PFSK-1 (cell line): Measurements from ENCODE around the gene BAIAP3.

ENCODE experiments used
- FOXP2 ChIP-seq: optimal IDR thresholded peaks from 2 replicates; pipeline ENCODE3; 2011; ENCODE audit warnings: borderline replicate concordance, control low read depth, inconsistent platforms; ENCODE audit not compliant: insufficient read depth; ENCODE audit errors: extremely low read length, extremely low read depth
- POLR2AphosphoS5 ChIP-seq: IDR thresholded peaks from 2 replicates; pipeline ENCODE4 v1.6.1; 2012; ENCODE audit warnings: low read depth, mild to moderate bottlenecking, control low read depth, low read length, moderate library complexity
- SIN3A ChIP-seq: IDR thresholded peaks from 2 replicates; pipeline ENCODE4 v1.6.1; 2012; ENCODE audit warnings: mild to moderate bottlenecking, low read length, moderate library complexity, borderline replicate concordance; ENCODE audit not compliant: insufficient read depth
- TAF1 ChIP-seq: IDR thresholded peaks from 2 replicates; pipeline ENCODE4 v1.6.1; 2012; ENCODE audit warnings: low read length, control low read depth, borderline replicate concordance; ENCODE audit not compliant: insufficient read depth
- TF ChIP-seq, protein P1 (sequence below), 2 experiments: IDR thresholded peaks; 2 replicates each; pipeline versions ENCODE4 v1.6.1 to v1.8.0; 2011 to 2012; ENCODE audit warnings: low read depth in 2 of 2, low read length in 2 of 2, control low read depth in 1 of 2, inconsistent platforms in 1 of 2, mild to moderate bottlenecking in 1 of 2, moderate library complexity in 1 of 2; ENCODE audit not compliant: insufficient read depth in 1 of 2

DNA sequence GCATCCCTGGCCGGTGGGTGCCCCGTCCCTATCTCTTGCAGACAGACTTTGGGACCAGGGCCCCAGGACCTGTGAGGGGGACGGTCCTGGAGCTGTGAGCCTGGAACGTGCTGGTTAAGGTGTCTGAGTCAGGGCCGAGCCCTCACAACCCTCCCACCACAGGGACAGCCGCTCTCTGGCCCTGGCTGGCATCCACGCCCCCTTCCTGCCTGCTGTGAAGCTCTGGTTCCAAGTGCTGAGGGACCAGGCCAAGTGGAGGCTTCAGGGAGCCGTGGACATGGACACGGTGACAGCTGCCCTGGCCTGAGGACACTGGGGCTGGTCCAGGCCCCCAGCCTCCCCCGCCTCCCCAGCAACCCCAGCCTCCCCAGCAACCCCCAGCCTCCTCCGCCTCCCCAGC lies 11.6 kb downstream of the BAIAP3 start:
- TF ChIP-seq POLR2AphosphoS5 (no peak), TAF1 (no peak), SIN3A (no peak), FOXP2 (no peak)
- TF ChIP-seq, protein P1, sequence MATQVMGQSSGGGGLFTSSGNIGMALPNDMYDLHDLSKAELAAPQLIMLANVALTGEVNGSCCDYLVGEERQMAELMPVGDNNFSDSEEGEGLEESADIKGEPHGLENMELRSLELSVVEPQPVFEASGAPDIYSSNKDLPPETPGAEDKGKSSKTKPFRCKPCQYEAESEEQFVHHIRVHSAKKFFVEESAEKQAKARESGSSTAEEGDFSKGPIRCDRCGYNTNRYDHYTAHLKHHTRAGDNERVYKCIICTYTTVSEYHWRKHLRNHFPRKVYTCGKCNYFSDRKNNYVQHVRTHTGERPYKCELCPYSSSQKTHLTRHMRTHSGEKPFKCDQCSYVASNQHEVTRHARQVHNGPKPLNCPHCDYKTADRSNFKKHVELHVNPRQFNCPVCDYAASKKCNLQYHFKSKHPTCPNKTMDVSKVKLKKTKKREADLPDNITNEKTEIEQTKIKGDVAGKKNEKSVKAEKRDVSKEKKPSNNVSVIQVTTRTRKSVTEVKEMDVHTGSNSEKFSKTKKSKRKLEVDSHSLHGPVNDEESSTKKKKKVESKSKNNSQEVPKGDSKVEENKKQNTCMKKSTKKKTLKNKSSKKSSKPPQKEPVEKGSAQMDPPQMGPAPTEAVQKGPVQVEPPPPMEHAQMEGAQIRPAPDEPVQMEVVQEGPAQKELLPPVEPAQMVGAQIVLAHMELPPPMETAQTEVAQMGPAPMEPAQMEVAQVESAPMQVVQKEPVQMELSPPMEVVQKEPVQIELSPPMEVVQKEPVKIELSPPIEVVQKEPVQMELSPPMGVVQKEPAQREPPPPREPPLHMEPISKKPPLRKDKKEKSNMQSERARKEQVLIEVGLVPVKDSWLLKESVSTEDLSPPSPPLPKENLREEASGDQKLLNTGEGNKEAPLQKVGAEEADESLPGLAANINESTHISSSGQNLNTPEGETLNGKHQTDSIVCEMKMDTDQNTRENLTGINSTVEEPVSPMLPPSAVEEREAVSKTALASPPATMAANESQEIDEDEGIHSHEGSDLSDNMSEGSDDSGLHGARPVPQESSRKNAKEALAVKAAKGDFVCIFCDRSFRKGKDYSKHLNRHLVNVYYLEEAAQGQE (IDR thresholded peaks at IDR 0.05; ENCODE audit: insufficient read depth in 1 of 2, low read depth in 2 of 2, low read length in 2 of 2): no peak
